ENCODE measurements around the gene NR1D1.
A peak's percentile ranks its signal among the peaks of the same experiment; 100 is the strongest.

NR1D1 gene

DNA sequence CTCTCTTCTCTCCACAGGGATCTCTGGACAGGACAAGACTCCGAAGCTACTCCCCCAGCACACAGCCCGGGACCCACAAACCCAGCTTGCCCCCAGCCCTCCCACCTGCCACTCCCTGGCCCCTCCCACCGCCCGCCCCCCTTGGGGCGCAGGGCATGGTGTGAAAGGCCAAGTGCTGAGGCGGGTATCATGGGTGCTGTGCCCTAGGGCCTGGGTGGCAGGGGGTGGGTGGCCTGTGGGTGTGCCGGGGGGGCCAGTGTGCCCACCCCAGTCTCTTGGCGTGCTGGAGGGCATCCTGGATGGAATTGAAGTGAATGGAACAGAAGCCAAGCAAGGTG is 26.2 kb downstream of the NR1D1 start:
- no peak for DNase-seq

GRCh38 chr17:40073454-40074174 is 26.8 kb downstream of the NR1D1 start:
- DNase-seq = no peak

GRCh38 chr17:40072735-40073346 is 27.5 kb downstream of the NR1D1 start:
- DNase-seq = no peak

DNA sequence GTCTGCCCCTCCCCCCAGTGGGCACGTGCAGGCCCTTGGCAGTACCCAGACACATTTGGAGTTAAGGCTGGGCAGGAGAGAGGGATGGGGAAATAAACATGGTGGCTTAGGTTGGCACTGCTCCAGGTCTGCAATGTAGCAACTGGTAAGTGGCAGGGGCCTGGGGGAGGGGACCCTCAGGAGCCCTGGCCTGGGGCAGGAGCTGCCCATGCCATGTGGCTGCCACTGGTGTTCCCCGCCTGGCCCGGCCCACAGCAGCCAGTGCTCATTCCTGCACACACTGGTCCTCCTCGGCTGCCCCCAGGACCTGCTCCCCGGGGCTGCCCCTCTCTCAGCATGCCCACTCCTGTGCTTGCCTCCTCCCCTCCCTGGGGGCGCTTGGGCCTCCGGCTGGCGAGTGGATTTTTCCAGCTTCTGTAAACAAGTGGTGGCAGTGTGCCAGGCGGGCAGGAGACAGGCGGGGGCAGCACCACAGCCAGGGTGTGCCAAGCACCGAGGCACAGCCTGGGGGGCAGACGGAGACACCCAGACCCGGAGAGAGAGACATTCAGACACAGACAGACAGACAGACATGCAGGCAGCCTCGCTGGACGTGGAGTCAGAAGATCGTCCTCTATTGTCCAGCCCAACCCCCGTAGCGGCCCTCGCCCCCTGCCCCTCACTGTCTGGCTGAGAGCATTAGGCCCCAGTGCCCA is 28.2 kb downstream of the NR1D1 start:
- DNase-seq = no peak

- no peak for DNase-seq
These were observed 28.9 kb downstream of the NR1D1 start for GRCh38 chr17:40071313-40072039.

GRCh38 chr17:40070709-40071312 is 29.6 kb downstream of the NR1D1 start:
- DNase-seq = no peak

DNA sequence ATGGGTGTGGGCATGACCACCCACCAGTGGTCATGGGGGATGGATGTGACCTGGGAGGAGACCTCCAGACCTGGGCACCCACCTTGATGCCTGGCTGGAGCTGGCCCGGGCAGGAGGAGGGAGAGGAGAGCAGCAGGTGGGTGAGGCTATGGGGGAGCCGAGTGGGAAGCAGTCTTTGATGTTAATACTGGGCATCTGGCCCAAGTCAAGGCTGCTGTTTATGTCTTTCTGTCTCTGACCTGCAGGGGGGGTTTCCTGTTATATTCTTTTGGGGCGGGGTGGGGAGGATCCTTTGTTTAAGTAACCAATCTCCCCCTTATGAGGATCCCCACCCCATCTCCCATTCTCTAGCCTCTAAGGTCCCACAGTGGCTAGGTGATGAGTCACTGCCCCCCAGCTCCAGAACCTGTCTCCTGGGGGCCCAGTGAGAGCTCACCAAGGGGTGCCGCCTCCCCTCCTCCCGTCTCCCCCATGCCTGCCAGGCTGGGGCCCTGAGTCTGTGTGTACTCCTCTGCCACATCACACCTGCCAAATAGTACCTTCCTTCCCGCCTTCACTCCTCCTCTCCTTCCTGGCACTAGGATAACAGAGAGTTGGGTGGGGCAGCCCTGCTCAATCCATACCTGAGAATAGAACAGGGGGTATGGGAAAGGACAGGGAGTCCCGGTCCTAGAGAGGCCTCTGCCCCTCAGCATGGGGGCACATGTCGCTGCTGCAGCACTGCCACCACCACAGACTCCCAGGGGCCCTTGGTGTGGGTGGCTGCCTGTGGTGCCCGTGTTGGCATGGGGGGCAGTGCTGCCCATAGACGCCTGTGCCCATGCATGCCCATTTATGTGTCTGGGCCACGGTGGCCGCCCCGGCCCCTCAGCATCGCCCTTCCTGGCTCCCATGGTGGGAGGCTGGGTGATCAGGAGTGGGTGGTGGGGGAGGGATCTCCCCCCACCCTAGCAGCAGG is 30.4 kb downstream of the NR1D1 start:
- DNase-seq = peak; percentile 31

DNA sequence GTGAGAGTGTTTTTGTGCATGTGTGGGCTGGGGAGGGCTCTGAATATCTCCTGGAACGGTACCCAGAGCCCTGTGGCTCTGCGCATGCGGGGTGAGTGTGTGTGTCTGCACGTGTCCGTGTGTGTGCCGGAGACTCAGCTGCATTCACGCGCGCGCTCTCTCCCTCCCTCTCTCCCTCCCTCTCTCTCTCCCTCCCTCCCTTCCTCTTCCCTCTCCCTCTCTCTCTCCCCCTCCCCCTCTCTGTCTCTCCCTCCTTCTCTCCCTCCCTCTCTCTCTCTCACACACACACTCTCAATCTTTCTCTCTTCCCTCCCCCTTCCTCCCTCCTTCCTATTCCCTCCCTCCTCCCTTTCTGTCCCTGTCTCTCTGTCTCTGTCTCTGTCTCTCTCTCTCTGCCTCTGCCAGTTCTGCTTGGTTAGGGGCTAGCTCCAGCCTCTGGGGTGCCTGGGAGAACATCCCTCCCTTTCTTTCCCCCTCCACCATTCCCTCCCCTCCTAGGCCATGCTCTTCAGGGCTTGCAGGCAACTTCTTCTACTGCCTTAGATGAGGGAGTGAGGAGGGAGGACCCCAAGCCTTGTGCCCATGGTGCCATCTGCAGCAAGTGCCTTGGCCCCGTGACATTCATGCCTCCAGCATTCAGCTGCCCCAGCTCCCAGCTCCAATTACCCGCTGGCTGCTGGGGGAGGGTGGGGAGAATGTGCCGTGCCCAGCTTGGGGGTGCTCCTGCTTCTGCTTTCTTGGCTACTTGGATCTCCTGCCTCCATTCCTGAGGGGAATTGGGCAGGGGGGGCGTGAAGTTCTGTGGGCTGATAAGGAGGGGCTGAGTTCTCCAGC is 31.3 kb downstream of the NR1D1 start:
- DNase-seq = peak; percentile 72

GRCh38 chr17:40068584-40068916 is 31.8 kb downstream of the NR1D1 start:
- no peak for DNase-seq

- DNase-seq = no peak
These were observed 32.2 kb downstream of the NR1D1 start for GRCh38 chr17:40068129-40068581.

DNA sequence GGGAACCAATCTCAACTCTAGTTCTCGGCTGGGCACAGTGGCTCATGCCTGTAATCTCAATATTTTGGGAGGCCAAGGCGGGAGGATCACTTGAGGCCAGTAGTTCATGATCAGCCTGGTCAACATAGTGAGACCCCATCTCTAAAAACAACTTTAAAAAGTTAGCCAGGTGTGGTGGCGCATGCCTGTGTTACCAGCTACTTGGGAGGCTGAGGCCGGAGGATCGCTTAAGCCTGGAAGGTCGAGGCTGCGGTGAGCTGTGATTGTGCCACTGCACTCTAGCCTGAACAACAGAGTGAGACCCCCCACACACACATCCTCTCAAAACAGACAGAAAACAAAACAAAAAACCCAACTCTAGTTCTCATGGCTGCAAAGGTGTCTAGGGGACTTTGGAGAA is 32.7 kb downstream of the NR1D1 start:
- no peak for DNase-seq

DNA sequence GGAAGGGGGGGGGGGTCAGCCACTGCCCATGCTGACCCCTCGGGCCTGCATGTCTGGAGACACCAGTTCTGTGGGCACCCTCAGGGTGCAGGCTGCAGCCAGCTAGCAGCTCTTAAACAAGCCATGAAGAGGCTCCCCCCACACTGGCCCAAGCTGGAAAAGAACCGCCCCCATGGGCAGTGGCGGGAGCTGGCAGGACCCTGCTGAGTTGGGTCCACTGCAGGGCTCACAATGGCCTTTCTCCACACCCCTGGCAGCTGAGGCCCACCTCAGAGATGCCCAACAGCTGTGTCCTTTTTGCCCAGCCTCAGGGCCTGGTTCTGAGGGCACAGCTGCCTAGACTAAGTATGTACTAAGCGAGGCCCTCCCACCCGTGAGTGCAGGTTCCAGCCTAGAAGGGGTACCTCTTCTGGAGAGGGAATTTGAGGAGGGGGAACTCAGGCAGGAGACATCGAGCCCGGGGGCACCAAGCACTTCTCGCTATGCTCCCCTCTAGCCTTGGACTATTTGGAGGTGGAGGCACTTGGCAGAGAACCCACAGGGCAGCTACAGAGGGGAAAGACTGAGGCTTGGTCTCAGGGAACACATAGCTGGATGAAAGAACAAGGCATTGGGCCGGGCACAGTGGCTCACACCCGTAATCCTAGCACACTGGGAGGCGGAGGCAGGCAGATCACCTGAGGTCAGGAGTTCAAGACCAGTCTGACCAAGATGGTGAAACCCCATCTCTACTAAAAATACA is 34.4 kb downstream of the NR1D1 start:
- DNase-seq = no peak

DNA sequence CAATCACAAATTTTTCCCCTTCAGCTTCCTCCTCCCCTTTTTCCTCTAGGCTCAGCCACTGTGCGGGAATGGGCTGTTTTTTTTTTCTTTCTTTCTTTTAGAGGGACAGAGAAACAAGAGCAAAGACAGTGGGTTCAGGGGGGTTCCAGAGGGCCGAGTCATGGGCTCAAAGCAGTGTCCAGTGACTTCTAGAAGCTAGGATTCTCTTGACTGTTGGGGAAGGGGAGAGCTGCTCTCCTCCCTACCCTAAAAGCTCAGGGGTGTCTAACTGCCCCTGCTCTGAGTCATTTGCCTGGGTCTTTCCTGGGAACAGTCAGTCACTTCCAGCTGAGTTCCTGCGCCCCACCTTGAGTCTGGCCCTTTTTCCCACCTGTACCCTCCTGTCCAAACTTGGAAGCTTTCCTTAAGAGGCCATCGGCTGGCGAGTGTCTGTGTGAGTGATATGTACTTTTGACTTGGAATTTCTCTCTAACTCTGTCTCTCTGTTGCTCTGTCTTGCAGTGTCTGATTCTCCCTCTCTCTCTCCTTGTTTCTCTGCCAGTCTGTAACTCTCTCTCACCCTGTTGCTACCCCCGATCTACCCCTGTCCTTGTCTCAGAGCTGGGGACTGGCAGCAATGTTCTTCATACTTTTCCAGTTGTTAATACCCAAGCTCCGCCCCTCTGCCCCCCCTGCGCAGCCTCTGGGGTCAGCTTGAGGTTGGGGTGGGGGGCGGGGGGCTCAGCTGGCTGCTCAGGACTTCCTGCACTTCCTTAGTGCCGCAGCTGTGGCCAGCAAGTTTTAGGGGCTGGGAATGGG is 35.2 kb downstream of the NR1D1 start:
- DNase-seq = no peak

DNA sequence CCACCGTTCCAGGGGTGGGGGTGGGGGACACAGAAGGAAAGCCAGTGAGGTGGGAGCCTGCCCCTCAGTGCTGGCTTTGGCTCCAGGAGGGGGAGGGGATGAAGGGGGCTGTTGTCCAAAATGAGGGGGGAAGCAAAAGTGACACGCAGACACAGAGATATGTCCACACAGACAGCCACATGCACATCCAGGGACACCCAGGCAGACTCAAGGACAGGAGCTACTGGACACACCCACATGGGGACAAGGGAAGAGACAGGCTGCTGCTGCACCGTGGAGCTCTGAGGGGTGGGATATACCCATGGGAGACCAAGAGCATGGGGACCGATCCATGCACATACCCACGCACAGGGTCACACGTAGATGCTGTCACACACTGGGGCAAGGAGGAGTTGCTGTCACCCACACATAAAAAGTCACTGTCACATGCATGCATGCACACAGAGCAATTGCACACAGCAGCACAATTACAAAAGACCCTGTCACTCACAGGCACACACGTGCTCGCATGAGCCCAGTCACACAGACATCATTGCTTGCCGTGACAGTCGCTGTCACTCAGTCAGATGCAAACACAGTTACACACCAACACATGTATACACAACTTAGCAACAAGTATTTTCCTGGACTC is 36.4 kb downstream of the NR1D1 start:
- no peak for DNase-seq

DNA sequence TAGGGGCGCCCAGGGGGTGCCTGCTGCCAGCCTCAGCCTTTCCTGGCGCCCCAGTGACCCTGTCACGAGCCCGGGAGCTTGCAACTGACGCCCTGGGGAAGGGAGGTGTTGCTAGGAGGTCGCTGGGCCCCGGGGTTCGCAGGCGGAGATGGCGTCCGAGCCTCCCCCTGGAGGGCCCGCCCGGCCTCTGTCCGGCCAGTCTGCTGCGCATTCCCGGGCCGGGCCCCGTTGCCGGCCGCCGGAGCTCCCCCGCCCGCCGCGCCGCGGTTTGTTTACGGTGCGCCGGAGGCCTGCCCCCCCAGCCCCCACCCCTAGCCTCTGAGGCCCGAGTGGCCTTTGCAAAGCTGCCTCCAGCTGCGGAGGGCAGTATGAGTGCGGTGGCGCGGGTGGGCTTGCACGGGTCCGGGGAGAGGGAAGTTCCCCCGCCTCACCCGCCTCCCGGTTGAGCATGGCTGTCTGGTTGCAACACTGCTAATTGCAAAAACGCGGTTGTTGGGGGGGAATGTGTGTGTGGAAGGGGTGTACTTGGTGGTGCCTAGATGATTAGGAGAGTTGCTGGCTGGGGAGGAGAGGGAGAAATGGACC is 37.1 kb downstream of the NR1D1 start:
- DNase-seq = peak; percentile 20

GRCh38 chr17:40062329-40063186 is 37.8 kb downstream of the NR1D1 start, which contains the start of gene THRA:
Gene THRA (plus strand): TSS chr17:40062965. CDS start chr17:40074489, 11,524 bp downstream.
- DNase-seq = peak; percentile 69

- DNase-seq = no peak
These were observed 38.8 kb downstream of the NR1D1 start for GRCh38 chr17:40061609-40062038.
